ENCODE results near the gene KDM8.

KDM8 gene

GRCh38 chr16:27230562-27231001 lies 27.3 kb downstream of the KDM8 start:
- DNase-seq (ENCODE audit: low read depth in 2 of 2): peak; percentile 34 to 39

GRCh38 chr16:27231692-27232060 lies 28.4 kb downstream of the KDM8 start:
- no peak for DNase-seq (ENCODE audit: low read depth in 2 of 2)

- DNase-seq (ENCODE audit: low read depth in 2 of 2): no peak
Measured at GRCh38 chr16:27232061-27232900, 29.0 kb downstream of the KDM8 start.

GRCh38 chr16:27232901-27233625 lies 29.7 kb downstream of the KDM8 start:
- DNase-seq (ENCODE audit: low read depth in 2 of 2): no peak

GRCh38 chr16:27233731-27234130 lies 30.4 kb downstream of the KDM8 start:
- DNase-seq (ENCODE audit: low read depth in 2 of 2): no peak

- no peak for DNase-seq (ENCODE audit: low read depth in 2 of 2)
Measured at GRCh38 chr16:27234171-27234570, 30.8 kb downstream of the KDM8 start.

- no peak for DNase-seq (ENCODE audit: low read depth in 2 of 2)
Measured at GRCh38 chr16:27234603-27235002, 31.3 kb downstream of the KDM8 start.

- peak; percentile 65 to 76 for DNase-seq (ENCODE audit: low read depth in 2 of 2)
Measured at GRCh38 chr16:27235055-27235937, 32.0 kb downstream of the KDM8 start.

GRCh38 chr16:27235938-27236245 lies 32.6 kb downstream of the KDM8 start:
- no peak for DNase-seq (ENCODE audit: low read depth in 2 of 2)

- no peak for DNase-seq (ENCODE audit: low read depth in 2 of 2)
Measured at GRCh38 chr16:27236635-27237218, 33.4 kb downstream of the KDM8 start.

- DNase-seq (ENCODE audit: low read depth in 2 of 2): peak; percentile 68 to 81
Measured at GRCh38 chr16:27237219-27238015, 34.1 kb downstream of the KDM8 start.

- DNase-seq (ENCODE audit: low read depth in 2 of 2): no peak
Measured at GRCh38 chr16:27238016-27238587, 34.8 kb downstream of the KDM8 start.

GRCh38 chr16:27238591-27238990 lies 35.3 kb downstream of the KDM8 start:
- no peak for DNase-seq (ENCODE audit: low read depth in 2 of 2)

- no peak for DNase-seq (ENCODE audit: low read depth in 2 of 2)
Measured at GRCh38 chr16:27239026-27239425, 35.7 kb downstream of the KDM8 start.

GRCh38 chr16:27239906-27240655 lies 36.8 kb downstream of the KDM8 start:
- no peak for DNase-seq (ENCODE audit: low read depth in 2 of 2)

- no peak for DNase-seq (ENCODE audit: low read depth in 2 of 2)
Measured at GRCh38 chr16:27240948-27241531, 37.7 kb downstream of the KDM8 start.

- no peak for DNase-seq (ENCODE audit: low read depth in 2 of 2)
Measured at GRCh38 chr16:27241658-27242057, 38.3 kb downstream of the KDM8 start.

GRCh38 chr16:27242398-27242797 lies 39.1 kb downstream of the KDM8 start:
- no peak for DNase-seq (ENCODE audit: low read depth in 2 of 2)

- no peak for DNase-seq (ENCODE audit: low read depth in 2 of 2)
Measured at GRCh38 chr16:27242868-27243590, 39.7 kb downstream of the KDM8 start.
